ENCODE measurements around the gene AVPI1. TPM values are rescaled to one million over a fixed set of nuclear protein-coding genes. Genes with fewer than 3 reads are reported as not detected.

AVPI1 gene
- total and polyA plus RNA-seq, 2 donors (not counting 3 experiments of a cell fraction or from before 2014, with no cell fraction given) = 2.4 to 3.7 TPM

- Histone ChIP-seq H3K4me2 (ENCODE audit: insufficient read depth, low read length) (no peak overlapping the region), H4K20me1 (replicated peaks; ENCODE audit: control insufficient read depth, extremely low read depth, insufficient read depth, low read length) (no peaks in the 10 kb centered on the region), H3K27ac (ENCODE audit: insufficient read depth, low read depth, low read length) (no peak overlapping the region), H2AFZ (ENCODE audit: low read depth, low read length) (no peak overlapping the region), H3K4me1 (ENCODE audit: control insufficient read depth, extremely low read depth, insufficient read depth, low read length) (peaks cover 18% of the 10 kb centered on the region), H3K9me3 (replicated peaks; ENCODE audit: control insufficient read depth, insufficient read depth, low read length) (no peaks in the 10 kb centered on the region), H3K4me3 (replicated peaks in 1 of 3; ENCODE audit: insufficient read depth in 1 of 3, low read depth in 1 of 3, low read length in 3 of 3) (no peak overlapping the region), H3K9ac (replicated peaks; ENCODE audit: extremely low read depth, insufficient read depth, low read length) (no peak overlapping the region), H3K9me1 (replicated peaks; ENCODE audit: control insufficient read depth, extremely low read depth, insufficient read depth, low read length) (no peaks in the 10 kb centered on the region), H3K27me3 (ENCODE audit: control insufficient read depth in 2 of 2, insufficient read depth in 2 of 2, low read length in 2 of 2) (no peaks in the 10 kb centered on the region), H3K79me2 (ENCODE audit: control insufficient read depth, insufficient read depth, low read length) (peaks cover 34% of the 10 kb centered on the region), H3K36me3 (ENCODE audit: control insufficient read depth in 2 of 2, extremely low read depth in 1 of 2, insufficient read depth in 2 of 2, low read length in 2 of 2) (peaks cover 0 to 16% of the 10 kb centered on the region in 2 experiments)
- no peak for DNase-seq (ENCODE audit: low read depth, low spot score)
- intact Hi-C loops (cut with micrococcal nuclease) = no loop called here
- TF ChIP-seq JUN (IDR thresholded peaks at IDR 0.05; ENCODE audit: borderline replicate concordance, insufficient read depth, insufficient read length, low read depth) = no peak
- TF ChIP-seq EZH2 (IDR thresholded peaks at IDR 0.05; ENCODE audit: borderline replicate concordance, low read depth, low read length, severe bottlenecking) = no peak
- TF ChIP-seq CTCF (IDR thresholded peaks at IDR 0.05; ENCODE audit: extremely low read depth in 1 of 2, insufficient read depth in 1 of 2, low read depth in 1 of 2, low read length in 2 of 2) = no peak
- TF ChIP-seq POLR2A (IDR thresholded peaks at IDR 0.05; ENCODE audit: low read depth, low read length) = no peak
- TF ChIP-seq FOS (IDR thresholded peaks at IDR 0.05; ENCODE audit: borderline replicate concordance, insufficient read depth, low read length) = no peak
- TF ChIP-seq, protein P1, sequence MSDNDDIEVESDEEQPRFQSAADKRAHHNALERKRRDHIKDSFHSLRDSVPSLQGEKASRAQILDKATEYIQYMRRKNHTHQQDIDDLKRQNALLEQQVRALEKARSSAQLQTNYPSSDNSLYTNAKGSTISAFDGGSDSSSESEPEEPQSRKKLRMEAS (IDR thresholded peaks at IDR 0.05; ENCODE audit: insufficient read depth, insufficient read length) = no peak
- TF ChIP-seq POLR2AphosphoS5 (IDR thresholded peaks at IDR 0.05; ENCODE audit: insufficient read depth, low read depth, low read length) = no peak
- TF ChIP-seq GATA2 (IDR thresholded peaks at IDR 0.05; ENCODE audit: insufficient read depth, insufficient read length, low read depth, low read length) = no peak
- TF ChIP-seq MYC (IDR thresholded peaks at IDR 0.05; ENCODE audit: low read depth, low read length) = no peak
- ChIA-PET POLR2A (no interaction called here), CTCF (interaction anchor here (1.0 to 21.8 kb wide), 3 partner anchors 8 to 42 kb away, joined by 4 to 863 read pairs (median 863); partner anchors contain the start of genes MARVELD1 and ZFYVE27)
- no peak for FAIRE-seq
- dilution Hi-C loops (cut with MboI; ENCODE audit: extremely low pct_ligation_motif_present, low sequenced_read_pairs) = no loop called here
- no TSS peak for BruUV-seq (replicated peaks)
Observed at GRCh38 chr10:97718659-97719142, 31.7 kb upstream of the AVPI1 start.

Measured in endothelial cell of umbilical vein (primary cell).